Testis (tissue), 3 donors: ENCODE data around the gene RNGTT. TPM values are rescaled to one million over a fixed set of nuclear protein-coding genes. Genes with fewer than 3 reads are reported as not detected.
A peak's percentile ranks its signal among the peaks of the same experiment; 100 is the strongest.

Source experiments
- DNase-seq: peaks from one replicate; pipeline ENCODE4 v3.0.0-alpha.2; 2019
- H3K27ac ChIP-seq, 2 donors: fragments of 200-600 bp; sonication (generic); one replicate each; pipeline ENCODE4 v1.5.1; 2019
- H3K27me3 ChIP-seq: fragments of 200-600 bp; sonication (generic); one replicate; pipeline ENCODE4 v1.5.1; 2019
- H3K36me3 ChIP-seq: fragments of 200-600 bp; sonication (generic); one replicate; pipeline ENCODE4 v1.5.1; 2017; ENCODE audit warnings: low read depth; ENCODE audit errors: missing control alignments
- H3K4me1 ChIP-seq: fragments of 200-600 bp; sonication (generic); one replicate; pipeline ENCODE4 v1.5.1; 2019
- H3K4me3 ChIP-seq, 2 donors: fragments of 200-600 bp; sonication (generic); one replicate each; pipeline ENCODE4 v1.5.1; 2017 to 2019
- H3K9me3 ChIP-seq: fragments of 200-600 bp; sonication (generic); one replicate; pipeline ENCODE4 v1.5.1; 2017
- CTCF ChIP-seq, 3 experiments: fragments of 450-650 bp in 2 of 3; fragments of 200-600 bp in 1 of 3; sonication (generic) in 1 of 3; IDR thresholded peaks; one replicate each; pipeline ENCODE4 v1.5.1; 2016 to 2019; ENCODE audit warnings: antibody characterized with exemption in 3 of 3, mild to moderate bottlenecking in 2 of 3, moderate library complexity in 1 of 3
- POLR2A ChIP-seq: fragments of 450-650 bp; IDR thresholded peaks from one replicate; pipeline ENCODE4 v1.6.1; 2017; ENCODE audit warnings: antibody characterized with exemption, mild to moderate bottlenecking, moderate library complexity
- WGBS, 2 donors: methylation state at CpG; one replicate each; pipeline ENCODE4 v1.1.5; 2018; 5-methylcytosine and 5-hydroxymethylcytosine counted together
- intact Hi-C: fragments of 100-400 bp; cut with DNase I; formaldehyde crosslinking; loops from one replicate; pipeline ENCODE4 v1.15.1; 2023; ENCODE audit warnings: low total_unique reads
- polyA plus RNA-seq: library from polyadenylated mRNA; stranded (reverse); fragments of 350-450 nt; fragmentation: Illumina TruSeq; extraction: RNeasy Lipid Tissue Mini Kit (QIAGEN cat#74804); gene quantifications from one replicate; pipeline ENCODE4 v1.2.3, GENCODE V29; 2014; ENCODE audit warnings: low read depth, low replicate concordance; ENCODE audit not compliant: insufficient read depth
- total RNA-seq, 2 donors: library from RNA; depleted of rRNA; stranded (reverse); fragments of >200 nt; gene quantifications; one replicate each; pipeline ENCODE4 v1.2.3, GENCODE V29; 2016

RNGTT gene
- total and polyA plus RNA-seq, 3 donors from 2014 or later, result 19.4 to 27.0 (median 22.1) TPM

DNA sequence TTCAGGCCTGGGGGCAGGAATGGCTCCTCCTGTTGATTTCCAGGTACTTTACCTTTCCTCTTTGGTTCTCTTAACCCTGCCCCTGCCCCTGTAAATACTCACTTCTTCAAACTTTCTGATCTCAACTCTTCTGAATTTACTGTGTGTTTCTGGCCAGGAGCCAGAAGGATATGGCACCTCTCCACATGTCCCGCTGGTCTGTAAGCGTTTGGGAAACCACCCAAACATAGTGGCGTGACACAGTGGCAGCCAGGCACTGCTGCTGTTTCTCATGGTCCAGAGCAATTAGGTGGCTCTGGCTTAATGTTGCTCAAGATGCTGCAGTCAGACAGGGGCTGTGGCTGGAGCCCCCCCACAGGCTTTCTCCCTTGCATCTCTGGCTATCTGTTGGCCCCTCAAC, 374.5 kb downstream of the RNGTT start:
- no peaks in the 10 kb centered on the region for H3K9me3 ChIP-seq
- no peak overlapping the region for H3K27ac ChIP-seq
- WGBS, 2 donors, result 67 to 70% methylated on average over 2 to 3 of the region's 3 CpGs
- TF ChIP-seq POLR2A (no peak), CTCF (IDR thresholded peaks at IDR 0.05) (no peak)
- H3K36me3 ChIP-seq, result no peaks in the 10 kb centered on the region
- peaks cover 14% of the 10 kb centered on the region for H3K4me1 ChIP-seq
- DNase-seq, result no peak
- H3K27me3 ChIP-seq, result no peaks in the 10 kb centered on the region
- H3K4me3 ChIP-seq, result no peak overlapping the region
- intact Hi-C loops, result no loop called here

GRCh38 chr6:88587150-88587520, 376.3 kb downstream of the RNGTT start:
- intact Hi-C loops, result no loop called here
- no peaks in the 10 kb centered on the region for H3K27me3 ChIP-seq
- H3K36me3 ChIP-seq, result no peaks in the 10 kb centered on the region
- H3K4me1 ChIP-seq, result peaks cover 14% of the 10 kb centered on the region
- TF ChIP-seq CTCF (IDR thresholded peaks at IDR 0.05), result no peak
- no peak for TF ChIP-seq POLR2A
- 30 to 57% methylated on average over 12 of the region's 12 CpGs for WGBS, 2 donors
- no peaks in the 10 kb centered on the region for H3K9me3 ChIP-seq
- H3K4me3 ChIP-seq, result no peak overlapping the region
- DNase-seq, result no peak
- H3K27ac ChIP-seq, result no peak overlapping the region

- TF ChIP-seq CTCF (IDR thresholded peaks at IDR 0.05) (no peak), POLR2A (no peak)
- no peaks in the 10 kb centered on the region for H3K36me3 ChIP-seq
- peaks cover 14% of the 10 kb centered on the region for H3K4me1 ChIP-seq
- H3K27ac ChIP-seq, result no peak overlapping the region
- no peaks in the 10 kb centered on the region for H3K9me3 ChIP-seq
- intact Hi-C loops, result no loop called here
- WGBS, 2 donors, result 24 to 40% methylated on average over 21 to 23 of the region's 23 CpGs
- DNase-seq, result peak; percentile 28
- no peaks in the 10 kb centered on the region for H3K27me3 ChIP-seq
- no peak overlapping the region for H3K4me3 ChIP-seq
These were observed 376.9 kb downstream of the RNGTT start for GRCh38 chr6:88586371-88587149.

- Histone ChIP-seq H3K9me3 (no peaks in the 10 kb centered on the region), H3K36me3 (no peaks in the 10 kb centered on the region), H3K4me1 (peaks cover 14% of the 10 kb centered on the region), H3K27me3 (no peaks in the 10 kb centered on the region), H3K4me3 (no peak overlapping the region), H3K27ac (no peak overlapping the region)
- DNase-seq, result no peak
- 78 to 82% methylated on average over 9 of the region's 9 CpGs for WGBS, 2 donors
- intact Hi-C loops, result no loop called here
- no peak for TF ChIP-seq CTCF (IDR thresholded peaks at IDR 0.05)
- TF ChIP-seq POLR2A, result no peak
These were observed 378.1 kb downstream of the RNGTT start for GRCh38 chr6:88585276-88585692.
